CD8-positive, alpha-beta memory T cell (primary cell): ENCODE data around the gene CACUL1. TPM values are rescaled to one million over a fixed set of nuclear protein-coding genes. Genes with fewer than 3 reads are reported as not detected.

Experiments used
- CTCF ChIA-PET: fragments of 350-600 bp; sonication (Branson Sonifier 250); formaldehyde crosslinking; loops from one replicate; lab custom pipeline; 2021; ENCODE audit warnings: antibody characterized with exemption; lab: Charles Lee
- POLR2A ChIA-PET: fragments of 350-600 bp; sonication (Branson Sonifier 250); formaldehyde crosslinking; loops from one replicate; lab custom pipeline; 2021; ENCODE audit warnings: antibody characterized with exemption; lab: Charles Lee
- DNase-seq, 5 donors: peaks; one replicate each; pipeline versions ENCODE4 v3.0.0 to v3.0.0-alpha.2; 2020 to 2022; ENCODE audit warnings: mixed read lengths in 1 of 5
- H3K27ac ChIP-seq: one replicate; pipeline ENCODE4 v1.7.0; 2013; ENCODE audit warnings: low read depth, mild to moderate bottlenecking, low read length, moderate library complexity
- H3K27me3 ChIP-seq: 2 replicates; pipeline ENCODE4 v1.7.0; 2013; ENCODE audit warnings: low read length, mild to moderate bottlenecking; ENCODE audit not compliant: insufficient read depth, poor library complexity, severe bottlenecking
- H3K36me3 ChIP-seq: 2 replicates; pipeline ENCODE4 v1.7.0; 2013; ENCODE audit warnings: mild to moderate bottlenecking, low read length, moderate library complexity; ENCODE audit not compliant: insufficient read depth
- H3K4me1 ChIP-seq: 2 replicates; pipeline ENCODE4 v1.7.0; 2013; ENCODE audit warnings: mild to moderate bottlenecking, low read length, moderate library complexity; ENCODE audit not compliant: insufficient read depth
- H3K4me3 ChIP-seq: 2 replicates; pipeline ENCODE4 v1.7.0; 2013; ENCODE audit warnings: mild to moderate bottlenecking, low read length
- H3K9me3 ChIP-seq: 2 replicates; pipeline ENCODE4 v1.7.0; 2013; ENCODE audit warnings: mild to moderate bottlenecking, low read length
- H3K27ac Mint-ChIP-seq, 8 donors: one replicate each; pipeline ENCODE4 v1.8.0; 2020 to 2021; ENCODE audit warnings: mixed read lengths in 8 of 8, mild to moderate bottlenecking in 6 of 8, inconsistent platforms in 3 of 8, moderate library complexity in 3 of 8
- H3K27me3 Mint-ChIP-seq, 2 donors: one replicate each; pipeline ENCODE4 v1.8.0; 2020 to 2021; ENCODE audit warnings: mixed read lengths in 2 of 2, mild to moderate bottlenecking in 1 of 2, moderate library complexity in 1 of 2
- H3K36me3 Mint-ChIP-seq, 3 donors: one replicate each; pipeline ENCODE4 v1.8.0; 2020 to 2021; ENCODE audit warnings: mixed read lengths in 3 of 3, inconsistent platforms in 1 of 3, mild to moderate bottlenecking in 1 of 3
- H3K4me1 Mint-ChIP-seq, 3 donors: one replicate each; pipeline ENCODE4 v1.8.0; 2020 to 2021; ENCODE audit warnings: mixed read lengths in 3 of 3, inconsistent platforms in 1 of 3, mild to moderate bottlenecking in 1 of 3
- H3K4me3 Mint-ChIP-seq, 7 donors: one replicate each; pipeline ENCODE4 v1.8.0; 2020 to 2021; ENCODE audit warnings: mixed read lengths in 7 of 7, mild to moderate bottlenecking in 6 of 7, moderate library complexity in 4 of 7, inconsistent platforms in 2 of 7
- H3K9me3 Mint-ChIP-seq, 5 donors: one replicate each; pipeline ENCODE4 v1.8.0; 2020 to 2022; ENCODE audit warnings: mixed read lengths in 5 of 5, mild to moderate bottlenecking in 3 of 5, moderate library complexity in 2 of 5, inconsistent platforms in 1 of 5
- polyA plus RNA-seq: library from polyadenylated mRNA; unstranded; fragments of 300-500 nt; fragmentation: Illumina TruSeq; gene quantifications from one replicate; pipeline ENCODE4 v1.2.3, GENCODE V29; 2021
- total RNA-seq, 2 experiments: library from RNA; stranded (reverse); gene quantifications; one replicate each; pipeline ENCODE4 v1.2.3, GENCODE V29; 2021

CACUL1 gene
- total and polyA plus RNA-seq, 3 experiments from 2014 or later, result 29.0 to 39.2 (median 31.3) TPM

DNA sequence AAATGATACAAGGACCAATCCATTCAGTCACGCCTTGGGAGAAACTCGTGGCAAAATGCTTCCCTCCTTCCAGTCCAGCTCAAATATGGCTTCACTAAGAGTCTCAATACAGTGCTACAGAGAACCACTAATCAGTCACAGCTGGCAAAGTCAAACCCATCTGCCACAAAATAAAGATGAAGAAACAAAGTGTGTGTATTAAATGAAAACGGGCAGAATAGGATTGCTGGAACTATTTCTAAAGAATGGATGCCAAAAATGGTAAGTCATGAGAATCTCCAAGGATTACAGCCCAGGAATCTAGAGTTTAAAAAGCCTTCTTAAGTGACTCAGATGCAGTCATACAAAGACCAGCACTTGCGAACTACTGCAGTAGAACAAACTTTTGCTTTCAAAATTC lies 61.9 kb downstream of the CACUL1 start:
- Histone ChIP-seq H3K4me1 (peaks cover 13% of the 10 kb centered on the region), H3K4me3 (no peak overlapping the region), H3K36me3 (no peaks in the 10 kb centered on the region), H3K27me3 (no peaks in the 10 kb centered on the region), H3K9me3 (no peaks in the 10 kb centered on the region), H3K27ac (no peak overlapping the region)
- Mint-ChIP-seq H3K27ac (no peak overlapping the region), H3K36me3 (peaks cover 7 to 53% (median 15%) of the 10 kb centered on the region in 3 donors), H3K27me3 (no peaks in the 10 kb centered on the region), H3K4me3 (no peak overlapping the region), H3K4me1 (peaks cover 3 to 15% (median 4%) of the 10 kb centered on the region in 3 donors), H3K9me3 (no peaks in the 10 kb centered on the region)
- no peak for DNase-seq
- ChIA-PET CTCF (interaction anchor here (1.0 kb wide), 1 partner anchor 10 kb away, joined by 3 read pairs; no protein-coding TSS in a partner anchor), POLR2A (no interaction called here)

GRCh38 chr10:118689070-118689858 lies 65.5 kb downstream of the CACUL1 start:
- Histone ChIP-seq H3K4me1 (no peaks in the 10 kb centered on the region), H3K27ac (no peak overlapping the region), H3K9me3 (no peaks in the 10 kb centered on the region), H3K4me3 (no peak overlapping the region), H3K27me3 (no peaks in the 10 kb centered on the region), H3K36me3 (no peaks in the 10 kb centered on the region)
- Mint-ChIP-seq H3K36me3 (peaks cover 7 to 74% (median 25%) of the 10 kb centered on the region in 3 donors), H3K27me3 (no peaks in the 10 kb centered on the region), H3K27ac (no peak overlapping the region), H3K4me3 (no peak overlapping the region), H3K4me1 (peaks cover 0 to 6% (median 0%) of the 10 kb centered on the region in 3 donors), H3K9me3 (no peaks in the 10 kb centered on the region)
- CTCF ChIA-PET, result no interaction called here
- POLR2A ChIA-PET, result no interaction called here
- DNase-seq, result no peak

DNA sequence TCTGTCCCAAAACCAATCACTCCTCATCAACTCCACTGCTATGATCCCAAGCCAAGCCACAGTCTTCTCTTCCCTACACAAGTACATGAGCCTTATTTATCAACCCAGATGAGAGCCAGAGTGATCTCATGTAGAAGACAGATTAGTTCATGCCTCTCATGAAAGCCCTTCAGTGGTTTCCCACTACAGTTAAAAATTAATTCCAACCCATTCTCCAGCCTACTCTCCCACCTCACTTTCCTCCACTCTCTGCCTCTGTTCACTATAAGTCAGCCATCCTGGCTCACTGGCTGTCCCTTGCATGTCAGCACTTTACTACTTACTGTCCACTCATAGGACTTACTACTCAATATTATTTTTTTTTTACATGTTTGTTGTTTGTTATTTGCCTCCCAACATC lies 67.3 kb downstream of the CACUL1 start:
- no peak for DNase-seq

GRCh38 chr10:118682533-118682932 lies 72.2 kb downstream of the CACUL1 start:
- no peaks in the 10 kb centered on the region for H3K9me3 ChIP-seq
- peaks cover 11% of the 10 kb centered on the region for H3K36me3 ChIP-seq
- Mint-ChIP-seq H3K4me3 (no peak overlapping the region), H3K36me3 (peaks cover 7 to 71% (median 20%) of the 10 kb centered on the region in 3 donors), H3K27me3 (no peaks in the 10 kb centered on the region), H3K27ac (no peak overlapping the region), H3K9me3 (no peaks in the 10 kb centered on the region), H3K4me1 (peaks cover 0 to 6% (median 2%) of the 10 kb centered on the region in 3 donors)
- no peak overlapping the region for H3K27ac ChIP-seq
- no peak for DNase-seq
- CTCF ChIA-PET, result interaction anchor here (1.2 kb wide), 1 partner anchor 10 kb away, joined by 3 read pairs; no protein-coding TSS in a partner anchor
- no peaks in the 10 kb centered on the region for H3K4me1 ChIP-seq
- no peaks in the 10 kb centered on the region for H3K27me3 ChIP-seq
- POLR2A ChIA-PET, result no interaction called here
- no peak overlapping the region for H3K4me3 ChIP-seq

More for the DNA sequence above, 67.3 kb downstream of the CACUL1 start:
- Histone ChIP-seq H3K36me3 (peaks cover 5% of the 10 kb centered on the region), H3K4me3 (no peak overlapping the region), H3K4me1 (no peaks in the 10 kb centered on the region), H3K27ac (no peak overlapping the region), H3K9me3 (no peaks in the 10 kb centered on the region), H3K27me3 (no peaks in the 10 kb centered on the region)
- no peak overlapping the region for H3K4me3 Mint-ChIP-seq
- peaks cover 7 to 79% (median 24%) of the 10 kb centered on the region in 3 donors for H3K36me3 Mint-ChIP-seq
- no peaks in the 10 kb centered on the region for H3K4me1 Mint-ChIP-seq
- H3K27ac Mint-ChIP-seq, result peak overlapping the region in 3 of 8 donors; percentile 1 to 26 (median 14)
- CTCF ChIA-PET, result no interaction called here
- no peaks in the 10 kb centered on the region for H3K27me3 Mint-ChIP-seq
- H3K9me3 Mint-ChIP-seq, result no peaks in the 10 kb centered on the region
- POLR2A ChIA-PET, result no interaction called here

GRCh38 chr10:118680197-118680596 lies 74.6 kb downstream of the CACUL1 start:
- Mint-ChIP-seq H3K36me3 (peaks cover 7 to 50% (median 9%) of the 10 kb centered on the region in 3 donors), H3K4me1 (peaks cover 5 to 11% (median 7%) of the 10 kb centered on the region in 3 donors), H3K9me3 (no peaks in the 10 kb centered on the region), H3K27me3 (no peaks in the 10 kb centered on the region), H3K4me3 (no peak overlapping the region), H3K27ac (peak overlapping the region in 4 of 8 donors; percentile 5 to 33 (median 26))
- POLR2A ChIA-PET, result no interaction called here
- CTCF ChIA-PET, result no interaction called here
- no peaks in the 10 kb centered on the region for H3K4me1 ChIP-seq
- DNase-seq, result no peak
- no peak overlapping the region for H3K4me3 ChIP-seq
- peaks cover 11% of the 10 kb centered on the region for H3K36me3 ChIP-seq
- no peaks in the 10 kb centered on the region for H3K9me3 ChIP-seq
- H3K27me3 ChIP-seq, result no peaks in the 10 kb centered on the region
- H3K27ac ChIP-seq, result no peak overlapping the region

DNA sequence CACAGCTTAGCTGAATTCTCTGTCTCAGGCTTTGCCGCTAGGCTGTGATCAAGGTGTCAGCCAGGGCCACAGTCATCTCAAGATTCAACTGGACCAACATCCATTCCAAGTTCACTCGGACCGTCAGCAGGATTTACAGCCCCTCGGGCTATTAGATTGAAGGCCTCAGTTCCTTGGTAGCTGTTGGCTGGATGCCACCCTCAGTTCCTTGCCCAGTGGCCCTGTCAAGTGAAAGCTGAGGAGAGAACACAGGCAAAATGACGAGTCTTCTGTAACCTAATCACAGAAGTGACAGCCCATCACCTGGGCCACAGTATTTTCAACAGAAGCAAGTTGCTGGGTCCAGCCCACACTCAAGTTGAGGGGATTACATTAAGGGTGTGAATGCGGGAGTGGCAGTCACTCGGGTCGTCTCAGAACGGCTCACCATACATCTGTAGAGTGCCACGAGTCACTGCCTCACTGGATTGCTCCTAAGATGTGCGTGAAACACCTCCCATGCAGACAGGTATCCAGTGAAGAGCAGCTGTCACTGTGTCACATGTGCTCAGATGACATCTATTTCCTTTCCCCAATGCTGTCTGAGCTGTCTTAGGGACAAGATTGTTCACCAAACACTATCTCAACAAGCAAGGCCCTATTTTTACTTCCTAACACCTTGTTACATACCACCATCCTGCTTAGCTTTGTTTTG lies 80.4 kb downstream of the CACUL1 start:
- H3K4me3 Mint-ChIP-seq, result no peak overlapping the region

GRCh38 chr10:118672766-118673715 lies 81.7 kb downstream of the CACUL1 start:
- H3K27me3 ChIP-seq, result no peaks in the 10 kb centered on the region
- peak overlapping the region in 3 of 8 donors; percentile 4 to 23 (median 14) for H3K27ac Mint-ChIP-seq
- no peak overlapping the region for H3K4me3 Mint-ChIP-seq
- POLR2A ChIA-PET, result no interaction called here
- H3K9me3 Mint-ChIP-seq, result no peaks in the 10 kb centered on the region
- CTCF ChIA-PET, result no interaction called here
- peaks cover 0 to 3% of the 10 kb centered on the region in 2 donors for H3K27me3 Mint-ChIP-seq
- no peak for DNase-seq
- H3K36me3 ChIP-seq, result no peaks in the 10 kb centered on the region
- no peak overlapping the region for H3K27ac ChIP-seq
- peaks cover 0 to 17% (median 10%) of the 10 kb centered on the region in 3 donors for H3K36me3 Mint-ChIP-seq
- peaks cover 8 to 12% (median 11%) of the 10 kb centered on the region in 3 donors for H3K4me1 Mint-ChIP-seq
- no peak overlapping the region for H3K4me3 ChIP-seq
- H3K4me1 ChIP-seq, result peaks cover 10% of the 10 kb centered on the region
- H3K9me3 ChIP-seq, result no peaks in the 10 kb centered on the region

More for the DNA sequence above, 80.4 kb downstream of the CACUL1 start:
- Histone ChIP-seq H3K9me3 (no peaks in the 10 kb centered on the region), H3K36me3 (no peaks in the 10 kb centered on the region), H3K4me3 (no peak overlapping the region), H3K27ac (no peak overlapping the region), H3K4me1 (peaks cover 2% of the 10 kb centered on the region), H3K27me3 (no peaks in the 10 kb centered on the region)
- Mint-ChIP-seq H3K27ac (peak overlapping the region in 3 of 8 donors; percentile 30 to 44 (median 40)), H3K27me3 (peaks cover 0 to 3% of the 10 kb centered on the region in 2 donors), H3K9me3 (no peaks in the 10 kb centered on the region), H3K4me1 (peaks cover 8 to 12% (median 8%) of the 10 kb centered on the region in 3 donors), H3K36me3 (peaks cover 0 to 20% (median 10%) of the 10 kb centered on the region in 3 donors)
- ChIA-PET CTCF (no interaction called here), POLR2A (no interaction called here)
- no peak for DNase-seq
